Neural crest cell (in vitro differentiated cells): ENCODE data around the gene MYO16. TPM values are rescaled to one million over a fixed set of nuclear protein-coding genes. Genes with fewer than 3 reads are reported as not detected.
"Not testable (repeated sequence)": the region's sequence is repeated elsewhere in the genome, so short reads cannot be mapped to it uniquely, and the experiment has no call there.

ENCODE experiments used
- DNase-seq: peaks from one replicate; pipeline ENCODE4 v3.0.0; 2021; ENCODE audit warnings: low read depth, mixed read lengths, low spot score
- H3K27ac Mint-ChIP-seq: one replicate; pipeline ENCODE4 v1.8.0; 2021; ENCODE audit warnings: mild to moderate bottlenecking, mixed read lengths; ENCODE audit not compliant: unreplicated experiment
- H3K27me3 Mint-ChIP-seq: 2 replicates; pipeline ENCODE4 v1.8.0; 2021; ENCODE audit warnings: low read depth, mild to moderate bottlenecking, mixed read lengths
- H3K36me3 Mint-ChIP-seq: 2 replicates; pipeline ENCODE4 v1.8.0; 2021; ENCODE audit warnings: low read depth, mild to moderate bottlenecking, mixed read lengths
- H3K4me1 Mint-ChIP-seq: 2 replicates; pipeline ENCODE4 v1.8.0; 2021; ENCODE audit warnings: mixed read lengths
- H3K4me3 Mint-ChIP-seq: one replicate; pipeline ENCODE4 v1.8.0; 2021; ENCODE audit warnings: mild to moderate bottlenecking, mixed read lengths
- H3K9me3 Mint-ChIP-seq: 2 replicates; pipeline ENCODE4 v1.8.0; 2021; ENCODE audit warnings: mixed read lengths
- total RNA-seq: library from RNA; stranded (reverse); gene quantifications from 2 replicates; pipeline ENCODE4 v1.2.1, GENCODE V29; 2021
- TF ChIP-seq, protein P1 (sequence below): fragments of 200-600 bp; sonication (generic); conservative IDR thresholded peaks from 2 replicates; pipeline ENCODE4 v1.5.0; 2021; ENCODE audit warnings: antibody characterized with exemption, mild to moderate bottlenecking

Gene MYO16
- total RNA-seq, 1 donor from 2014 or later: 3.3 TPM

DNA sequence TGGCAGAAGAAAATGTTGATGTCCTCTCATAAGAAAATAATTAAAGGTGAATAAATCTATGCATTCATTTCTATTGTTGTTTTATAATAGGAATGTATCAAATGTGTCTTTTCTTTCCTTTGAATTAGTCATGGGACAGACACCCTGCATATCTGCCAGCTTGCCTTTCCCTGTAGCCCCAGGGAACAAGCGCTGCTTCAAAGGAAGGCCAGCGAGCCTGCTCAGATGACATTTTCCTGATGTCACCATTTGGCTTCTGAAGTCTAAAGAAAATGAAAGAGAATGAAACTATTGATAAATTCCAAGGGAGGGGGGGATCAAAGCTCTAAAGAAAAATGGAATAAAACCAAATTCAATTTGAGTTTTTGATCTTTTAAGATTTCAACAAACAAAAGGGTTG lies 582.2 kb downstream of the MYO16 start:
- H3K9me3 Mint-ChIP-seq: peaks cover 8% of the 10 kb centered on the region
- TF ChIP-seq, protein P1, sequence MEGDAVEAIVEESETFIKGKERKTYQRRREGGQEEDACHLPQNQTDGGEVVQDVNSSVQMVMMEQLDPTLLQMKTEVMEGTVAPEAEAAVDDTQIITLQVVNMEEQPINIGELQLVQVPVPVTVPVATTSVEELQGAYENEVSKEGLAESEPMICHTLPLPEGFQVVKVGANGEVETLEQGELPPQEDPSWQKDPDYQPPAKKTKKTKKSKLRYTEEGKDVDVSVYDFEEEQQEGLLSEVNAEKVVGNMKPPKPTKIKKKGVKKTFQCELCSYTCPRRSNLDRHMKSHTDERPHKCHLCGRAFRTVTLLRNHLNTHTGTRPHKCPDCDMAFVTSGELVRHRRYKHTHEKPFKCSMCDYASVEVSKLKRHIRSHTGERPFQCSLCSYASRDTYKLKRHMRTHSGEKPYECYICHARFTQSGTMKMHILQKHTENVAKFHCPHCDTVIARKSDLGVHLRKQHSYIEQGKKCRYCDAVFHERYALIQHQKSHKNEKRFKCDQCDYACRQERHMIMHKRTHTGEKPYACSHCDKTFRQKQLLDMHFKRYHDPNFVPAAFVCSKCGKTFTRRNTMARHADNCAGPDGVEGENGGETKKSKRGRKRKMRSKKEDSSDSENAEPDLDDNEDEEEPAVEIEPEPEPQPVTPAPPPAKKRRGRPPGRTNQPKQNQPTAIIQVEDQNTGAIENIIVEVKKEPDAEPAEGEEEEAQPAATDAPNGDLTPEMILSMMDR: no peak
- peak; percentile 46 for DNase-seq
- peaks cover 54% of the 10 kb centered on the region for H3K4me1 Mint-ChIP-seq
- H3K36me3 Mint-ChIP-seq: no peaks in the 10 kb centered on the region
- H3K27me3 Mint-ChIP-seq: no peaks in the 10 kb centered on the region
- no peak overlapping the region for H3K27ac Mint-ChIP-seq
- H3K4me3 Mint-ChIP-seq: peak overlapping the region; percentile 20

DNA sequence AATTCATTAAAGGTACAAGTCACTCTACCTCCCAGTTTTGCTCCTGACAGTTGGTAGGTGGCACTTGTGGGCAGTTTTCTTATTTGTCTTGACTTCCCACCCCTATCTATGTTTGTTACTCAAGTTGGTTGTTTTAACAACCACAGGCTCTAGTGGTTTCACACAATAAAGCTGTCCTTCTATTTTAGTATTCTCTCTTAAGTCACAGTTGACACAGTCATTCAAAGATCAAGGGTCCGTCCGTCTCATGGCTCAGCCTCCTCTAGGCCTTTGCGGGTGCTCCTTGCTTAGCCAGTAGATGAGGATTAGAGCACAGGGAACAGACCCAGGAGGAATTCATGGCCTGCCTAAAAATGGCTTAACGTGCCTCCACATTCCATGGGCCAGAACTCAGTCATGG lies 583.2 kb downstream of the MYO16 start:
- Mint-ChIP-seq H3K9me3 (peaks cover 8% of the 10 kb centered on the region), H3K4me1 (peaks cover 47% of the 10 kb centered on the region), H3K36me3 (no peaks in the 10 kb centered on the region), H3K27ac (peak overlapping the region; percentile 21), H3K27me3 (no peaks in the 10 kb centered on the region), H3K4me3 (no peak overlapping the region)
- TF ChIP-seq, protein P1: no peak
- DNase-seq: no peak

GRCh38 chr13:109213714-109214113 lies 584.3 kb downstream of the MYO16 start:
- Mint-ChIP-seq H3K27me3 (no peaks in the 10 kb centered on the region), H3K27ac (peak overlapping the region; percentile 71), H3K36me3 (no peaks in the 10 kb centered on the region), H3K4me3 (no peak overlapping the region), H3K4me1 (peaks cover 36% of the 10 kb centered on the region), H3K9me3 (peaks cover 5% of the 10 kb centered on the region)
- TF ChIP-seq, protein P1: no peak
- DNase-seq: no peak

GRCh38 chr13:109214393-109214792 lies 585.0 kb downstream of the MYO16 start:
- H3K4me3 Mint-ChIP-seq: no peak overlapping the region
- peaks cover 34% of the 10 kb centered on the region for H3K4me1 Mint-ChIP-seq
- peak overlapping the region; percentile 10 for H3K27ac Mint-ChIP-seq
- H3K27me3 Mint-ChIP-seq: no peaks in the 10 kb centered on the region
- TF ChIP-seq, protein P1: no peak
- H3K9me3 Mint-ChIP-seq: peaks cover 9% of the 10 kb centered on the region
- peaks cover 4% of the 10 kb centered on the region for H3K36me3 Mint-ChIP-seq
- DNase-seq: no peak

- no peak for DNase-seq
- Mint-ChIP-seq H3K27ac (no peak overlapping the region), H3K9me3 (peaks cover 12% of the 10 kb centered on the region), H3K4me1 (peaks cover 29% of the 10 kb centered on the region), H3K36me3 (peaks cover 4% of the 10 kb centered on the region), H3K27me3 (no peaks in the 10 kb centered on the region), H3K4me3 (no peak overlapping the region)
- TF ChIP-seq, protein P1: no peak
Measured at GRCh38 chr13:109215377-109215776, 586.0 kb downstream of the MYO16 start.

DNA sequence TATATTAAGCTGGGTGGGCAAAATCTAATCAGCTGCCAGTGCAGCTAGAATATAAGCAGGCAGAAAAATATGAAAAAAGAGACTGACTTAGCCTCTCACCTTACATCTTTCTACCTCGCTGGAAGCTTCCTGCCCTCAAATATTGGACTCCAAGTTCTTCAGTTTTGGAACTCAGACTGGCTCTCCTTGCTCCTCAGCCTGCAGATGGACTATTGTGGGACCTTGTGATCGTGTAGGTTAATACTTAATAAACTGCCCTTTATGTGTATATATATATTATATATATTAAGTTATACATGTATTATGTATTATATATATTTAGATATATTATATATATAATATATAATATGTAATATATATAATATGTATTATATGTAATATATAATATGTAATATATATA lies 588.1 kb downstream of the MYO16 start:
- H3K36me3 Mint-ChIP-seq, H3K27ac Mint-ChIP-seq, DNase-seq, H3K27me3 Mint-ChIP-seq: not testable (repeated sequence)
- Mint-ChIP-seq H3K4me3 (peak overlapping the region; percentile 57), H3K9me3 (peaks cover 17% of the 10 kb centered on the region), H3K4me1 (peaks cover 12% of the 10 kb centered on the region)
